SJSA1 (cell line): ENCODE measurements around the gene METTL1. TPM values are rescaled to one million over a fixed set of nuclear protein-coding genes. Genes with fewer than 3 reads are reported as not detected.

ENCODE experiments used
- DNase-seq, 2 experiments: peaks; one replicate each; pipeline ENCODE4 v3.0.0-alpha.2; 2015 to 2020; ENCODE audit warnings: low spot score in 2 of 2, low read depth in 1 of 2
- H3K27ac ChIP-seq: fragments of 250-450 bp; sonication (Bioruptor Pico); 2 replicates; pipeline ENCODE4 v1.5.1; 2020; ENCODE audit warnings: mild to moderate bottlenecking, moderate library complexity
- H3K27me3 ChIP-seq: fragments of 250-450 bp; sonication (Bioruptor Pico); replicated peaks from 2 replicates; pipeline ENCODE4 v1.5.1; 2020; ENCODE audit warnings: mild to moderate bottlenecking, moderate library complexity
- H3K36me3 ChIP-seq: fragments of 250-450 bp; sonication (Bioruptor Pico); 2 replicates; pipeline ENCODE4 v1.5.1; 2020; ENCODE audit warnings: mild to moderate bottlenecking
- H3K4me1 ChIP-seq: fragments of 250-450 bp; sonication (Bioruptor Pico); replicated peaks from 2 replicates; pipeline ENCODE4 v1.6.1; 2021; ENCODE audit warnings: mild to moderate bottlenecking
- H3K4me3 ChIP-seq: fragments of 250-450 bp; sonication (Bioruptor Pico); 2 replicates; pipeline ENCODE4 v1.5.1; 2020; ENCODE audit warnings: mild to moderate bottlenecking
- H3K9me3 ChIP-seq: fragments of 250-450 bp; sonication (Bioruptor Pico); replicated peaks from 2 replicates; pipeline ENCODE4 v1.5.1; 2020; ENCODE audit warnings: mild to moderate bottlenecking
- total RNA-seq: library from RNA; depleted of rRNA; stranded (reverse); fragments of >200 nt; shearing (Covaris generic); gene quantifications from 2 replicates; pipeline ENCODE4 v1.2.3, GENCODE V29; 2014

Gene METTL1
- total RNA-seq, 1 experiment from 2014 or later = 173 TPM

DNA sequence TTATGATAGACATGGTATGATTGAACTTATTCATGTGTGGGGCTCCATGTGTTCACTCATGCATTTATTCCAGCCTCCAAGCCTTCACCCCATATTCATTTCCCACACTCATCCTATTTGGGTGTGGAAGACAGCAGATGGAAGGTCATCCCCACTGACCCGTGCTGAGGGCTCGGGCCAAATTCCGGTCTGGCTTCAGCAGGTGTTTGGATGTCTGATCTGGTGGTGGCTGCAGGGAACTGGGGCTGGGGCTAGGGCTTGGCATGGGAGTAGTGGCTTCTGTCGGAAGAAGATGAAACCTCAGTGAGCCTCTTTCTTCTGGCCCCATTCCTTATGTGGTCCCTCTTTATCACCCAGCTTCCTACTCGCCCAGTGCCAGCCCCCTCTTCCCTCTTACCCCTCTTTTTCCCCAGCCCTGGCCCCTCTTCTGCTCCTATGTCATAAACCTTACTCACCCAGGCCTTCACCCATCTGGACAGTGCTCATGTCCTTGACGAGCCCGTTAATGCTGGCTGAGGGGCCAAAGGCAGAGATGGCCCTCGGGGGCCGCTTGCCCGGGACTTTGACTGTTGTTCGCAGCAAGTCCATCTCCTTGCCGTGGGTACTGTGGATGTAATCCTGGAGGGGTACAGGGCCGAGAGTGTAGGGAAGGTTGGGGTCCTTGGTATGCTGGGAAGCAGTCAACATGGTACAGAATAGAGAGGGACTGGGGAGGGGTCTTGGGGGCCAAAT is 41.4 kb downstream of the METTL1 start:
- Histone ChIP-seq H3K4me1 (peaks cover 20% of the 10 kb centered on the region), H3K9me3 (peaks cover 17% of the 10 kb centered on the region), H3K36me3 (peaks cover 18% of the 10 kb centered on the region), H3K4me3 (no peak overlapping the region), H3K27ac (no peak overlapping the region), H3K27me3 (peaks cover 63% of the 10 kb centered on the region)
- peak in 1 of 2 experiments; percentile 93 for DNase-seq

DNA sequence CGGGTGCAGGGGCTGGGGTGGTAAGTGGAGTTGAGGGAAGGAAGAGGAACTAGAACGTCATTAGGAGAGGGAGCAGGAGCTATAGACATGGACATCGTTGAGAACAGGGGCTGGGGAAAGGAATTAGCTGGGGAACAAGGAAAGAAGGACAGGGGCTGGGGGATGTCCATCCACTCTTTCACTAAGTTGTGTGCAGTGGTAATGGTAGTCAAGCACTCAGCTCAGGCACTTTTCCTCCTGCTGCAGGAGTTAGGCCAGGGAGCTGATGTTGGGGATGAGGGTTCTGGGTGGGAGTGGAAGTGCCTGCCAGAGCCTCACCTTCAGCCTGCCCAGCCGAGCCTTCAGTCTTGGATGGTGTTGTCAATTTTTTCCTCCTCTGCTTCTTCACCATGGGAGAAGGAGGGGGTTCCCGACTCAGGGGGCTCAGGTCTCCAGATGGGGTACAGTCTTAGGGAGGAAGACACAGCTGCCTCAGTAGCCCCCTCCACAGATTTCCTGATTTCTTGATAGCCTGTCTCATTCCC is 42.5 kb downstream of the METTL1 start:
- Histone ChIP-seq H3K36me3 (peaks cover 18% of the 10 kb centered on the region), H3K27me3 (peaks cover 58% of the 10 kb centered on the region), H3K4me1 (peaks cover 20% of the 10 kb centered on the region), H3K9me3 (peaks cover 17% of the 10 kb centered on the region), H3K27ac (no peak overlapping the region), H3K4me3 (no peak overlapping the region)
- peak in 1 of 2 experiments; percentile 92 for DNase-seq

DNA sequence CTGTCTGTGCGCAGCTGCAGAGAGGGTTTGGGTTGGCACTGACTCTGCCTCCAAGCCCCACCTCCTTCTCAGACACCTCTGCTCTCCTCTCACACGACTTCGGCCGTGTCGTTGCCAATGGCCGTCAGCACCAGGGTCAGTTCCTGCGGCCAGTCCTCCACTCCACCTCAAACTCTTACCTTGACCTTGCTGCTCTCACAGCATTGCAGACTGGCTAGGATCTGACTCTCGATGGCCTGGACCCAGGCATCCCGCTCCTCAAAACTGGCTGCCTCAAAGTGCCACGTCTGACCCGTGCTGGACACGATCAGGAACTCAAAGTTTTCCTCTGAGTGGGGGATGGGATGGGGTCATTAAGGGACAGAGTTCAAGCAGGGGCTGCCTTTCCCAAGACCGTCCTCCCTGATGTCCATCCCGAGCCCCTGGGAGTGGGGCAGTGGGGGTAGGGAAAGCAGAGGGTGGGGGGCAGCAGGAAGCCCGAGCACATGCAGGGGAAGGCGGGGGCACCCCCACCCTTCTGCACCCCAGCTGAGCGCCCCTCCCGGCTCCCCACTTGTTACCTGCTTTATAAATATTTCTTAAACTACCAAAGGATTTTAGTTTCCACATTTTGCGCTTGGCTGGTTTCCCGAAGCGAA is 44.0 kb downstream of the METTL1 start:
- peaks cover 14% of the 10 kb centered on the region for H3K9me3 ChIP-seq
- DNase-seq = peak in 1 of 2 experiments; percentile 94
- peaks cover 20% of the 10 kb centered on the region for H3K4me1 ChIP-seq
- no peak overlapping the region for H3K27ac ChIP-seq
- H3K36me3 ChIP-seq = peaks cover 18% of the 10 kb centered on the region
- H3K27me3 ChIP-seq = peaks cover 52% of the 10 kb centered on the region
- H3K4me3 ChIP-seq = no peak overlapping the region

DNA sequence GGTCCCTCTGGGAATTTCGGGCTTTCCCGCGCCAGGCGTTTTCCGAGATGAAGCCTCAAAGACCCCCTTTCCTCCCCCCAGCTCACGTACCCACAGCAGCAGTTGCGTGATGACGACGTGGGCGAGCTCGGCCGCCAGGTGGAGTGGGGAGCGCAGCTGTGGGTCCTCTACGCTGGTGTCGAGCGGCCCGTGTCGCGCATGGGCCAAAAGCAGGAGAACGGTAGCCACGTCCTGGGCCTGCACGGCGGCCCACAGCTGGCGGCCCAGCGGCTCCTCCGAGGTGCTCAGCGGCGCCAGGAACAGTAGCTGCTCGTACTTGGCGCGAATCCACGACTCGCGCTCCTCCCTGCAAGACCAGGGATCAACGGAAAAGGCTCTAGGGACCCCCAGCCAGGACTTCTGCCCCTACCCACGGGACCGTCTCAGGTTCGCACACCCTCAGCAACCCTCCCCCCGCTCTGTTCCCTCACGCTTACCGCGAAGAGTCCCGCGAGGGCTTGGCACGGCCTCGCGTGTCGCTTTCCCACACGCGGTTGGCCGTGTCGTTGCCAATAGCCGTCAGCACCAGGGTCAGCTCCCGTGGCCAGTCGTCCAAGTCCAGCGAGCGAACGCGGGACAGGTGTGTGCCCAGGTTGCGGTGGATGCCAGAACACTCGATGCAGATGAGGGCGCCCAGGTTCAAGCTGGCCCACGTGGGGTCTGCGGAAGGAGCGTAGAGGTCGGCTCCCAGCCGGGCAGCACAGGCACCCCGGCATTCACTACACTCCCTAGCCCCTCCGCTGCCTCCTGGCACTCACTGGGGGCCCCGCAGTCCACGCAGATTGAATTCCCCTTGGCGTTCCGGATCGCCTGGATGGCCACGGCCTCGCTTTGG is 44.8 kb downstream of the METTL1 start:
- Histone ChIP-seq H3K27ac (peak overlapping the region; percentile 58), H3K36me3 (peaks cover 20% of the 10 kb centered on the region)

DNA sequence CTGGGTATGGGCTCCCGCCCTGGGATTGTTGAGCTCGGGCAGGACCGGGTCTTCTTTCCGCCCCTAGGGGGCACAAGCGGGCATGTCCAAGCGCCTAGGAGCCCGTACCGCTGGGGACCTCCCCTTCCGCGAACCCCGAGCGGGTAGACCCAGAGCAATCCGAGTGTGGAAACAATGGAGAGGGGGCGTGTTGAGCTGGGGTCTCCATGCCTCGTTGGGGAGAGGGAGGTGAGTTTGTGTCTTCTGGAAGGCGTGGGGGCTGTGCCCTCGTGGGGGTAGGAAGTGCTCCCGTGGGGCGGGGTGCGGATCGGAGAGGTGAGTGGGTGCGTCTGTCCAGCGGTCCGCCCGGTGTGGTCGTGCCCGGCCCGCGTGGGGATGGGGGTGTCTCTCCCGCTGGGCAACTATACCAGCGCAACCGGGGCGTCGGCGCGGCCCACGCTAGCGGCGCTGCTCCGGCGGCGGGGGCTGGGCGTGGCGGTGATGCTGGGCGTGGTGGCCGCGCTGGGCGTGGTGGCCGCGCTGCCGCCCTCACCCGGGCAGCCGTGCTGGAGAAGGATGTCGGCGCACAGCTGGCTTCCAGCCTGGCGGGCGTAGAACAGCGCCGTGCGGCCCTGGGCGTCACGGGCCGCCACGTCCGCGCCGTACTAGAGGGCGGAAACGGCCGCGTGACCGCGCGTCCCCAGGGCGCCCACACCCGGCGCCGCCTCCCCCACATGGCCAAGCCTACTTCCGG is 45.6 kb downstream of the METTL1 start:
- H3K36me3 ChIP-seq = peaks cover 28% of the 10 kb centered on the region
- DNase-seq = peak; percentile 100
- peak overlapping the region; percentile 77 for H3K4me3 ChIP-seq
- H3K27me3 ChIP-seq = peaks cover 36% of the 10 kb centered on the region
- H3K27ac ChIP-seq = peak overlapping the region; percentile 58
- peaks cover 20% of the 10 kb centered on the region for H3K4me1 ChIP-seq
- peaks cover 14% of the 10 kb centered on the region for H3K9me3 ChIP-seq

More for the DNA sequence above, 44.8 kb downstream of the METTL1 start:
- Histone ChIP-seq H3K4me3 (peak overlapping the region; percentile 77), H3K27me3 (peaks cover 44% of the 10 kb centered on the region), H3K4me1 (peaks cover 20% of the 10 kb centered on the region), H3K9me3 (peaks cover 14% of the 10 kb centered on the region)
- peak; percentile 76 to 96 for DNase-seq

DNA sequence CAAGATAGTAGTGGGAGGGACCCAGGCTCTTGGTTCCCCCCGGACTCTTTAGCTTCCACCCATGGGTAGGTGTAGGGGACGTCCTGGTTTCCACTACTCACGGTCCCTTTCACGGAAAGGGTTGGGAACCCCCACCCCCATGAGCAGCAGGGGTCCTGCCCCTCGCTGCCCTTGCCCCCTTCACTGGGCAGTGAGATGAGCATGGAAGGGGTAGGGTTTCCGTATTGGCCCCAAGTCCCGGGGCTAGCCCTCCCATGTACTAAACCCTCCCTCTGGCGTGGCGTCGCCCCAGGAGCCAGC is 46.1 kb downstream of the METTL1 start:
- Histone ChIP-seq H3K27me3 (peaks cover 31% of the 10 kb centered on the region), H3K27ac (no peak overlapping the region; the same call in 1 of the 2 replicates), H3K4me3 (peak overlapping the region; percentile 77), H3K9me3 (peaks cover 14% of the 10 kb centered on the region), H3K36me3 (peaks cover 33% of the 10 kb centered on the region), H3K4me1 (peaks cover 20% of the 10 kb centered on the region)
- DNase-seq = no peak

DNA sequence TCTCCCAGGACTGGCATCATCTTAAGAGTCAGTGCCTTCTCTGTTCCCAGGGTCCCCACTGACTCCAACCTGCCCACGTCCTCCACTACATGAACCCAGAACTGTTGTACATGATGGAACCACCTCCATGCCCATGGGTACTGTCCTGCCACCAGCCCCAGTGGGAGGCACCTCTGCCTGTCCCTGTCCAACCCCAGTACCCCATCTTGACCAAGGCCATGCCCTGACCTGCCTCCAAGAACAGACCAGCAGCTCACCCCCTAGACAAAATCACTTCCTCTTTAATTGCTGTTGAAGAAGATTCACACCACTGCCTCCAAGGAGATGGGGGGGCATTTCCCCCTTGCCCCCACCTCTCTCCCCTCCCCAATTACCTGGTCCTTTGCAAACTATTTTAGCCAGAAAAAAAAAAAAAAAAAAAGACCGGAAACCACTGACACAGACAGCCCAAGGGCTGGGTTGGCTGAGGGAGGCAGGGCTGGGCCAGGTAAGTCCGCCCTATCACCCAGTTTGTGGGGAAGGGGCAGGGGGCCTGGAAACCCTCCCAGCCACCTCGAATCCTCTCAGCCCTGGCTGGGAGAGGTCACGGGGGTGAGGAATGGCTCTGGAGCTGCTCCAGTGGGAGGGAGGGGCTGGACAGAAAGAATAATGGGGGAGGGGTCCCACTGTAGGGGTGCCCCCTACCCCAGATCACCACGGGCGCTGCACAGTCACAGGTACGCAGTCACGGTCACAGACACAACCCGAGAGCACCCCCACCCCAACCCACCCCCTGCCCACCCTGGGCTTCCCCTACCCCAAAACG is 46.8 kb downstream of the METTL1 start:
- H3K4me1 ChIP-seq = peaks cover 20% of the 10 kb centered on the region
- DNase-seq = peak in 1 of 2 experiments; percentile 92
- peaks cover 14% of the 10 kb centered on the region for H3K9me3 ChIP-seq
- peaks cover 24% of the 10 kb centered on the region for H3K27me3 ChIP-seq
- H3K27ac ChIP-seq = no peak overlapping the region
- H3K36me3 ChIP-seq = peaks cover 40% of the 10 kb centered on the region
- no peak overlapping the region for H3K4me3 ChIP-seq

DNA sequence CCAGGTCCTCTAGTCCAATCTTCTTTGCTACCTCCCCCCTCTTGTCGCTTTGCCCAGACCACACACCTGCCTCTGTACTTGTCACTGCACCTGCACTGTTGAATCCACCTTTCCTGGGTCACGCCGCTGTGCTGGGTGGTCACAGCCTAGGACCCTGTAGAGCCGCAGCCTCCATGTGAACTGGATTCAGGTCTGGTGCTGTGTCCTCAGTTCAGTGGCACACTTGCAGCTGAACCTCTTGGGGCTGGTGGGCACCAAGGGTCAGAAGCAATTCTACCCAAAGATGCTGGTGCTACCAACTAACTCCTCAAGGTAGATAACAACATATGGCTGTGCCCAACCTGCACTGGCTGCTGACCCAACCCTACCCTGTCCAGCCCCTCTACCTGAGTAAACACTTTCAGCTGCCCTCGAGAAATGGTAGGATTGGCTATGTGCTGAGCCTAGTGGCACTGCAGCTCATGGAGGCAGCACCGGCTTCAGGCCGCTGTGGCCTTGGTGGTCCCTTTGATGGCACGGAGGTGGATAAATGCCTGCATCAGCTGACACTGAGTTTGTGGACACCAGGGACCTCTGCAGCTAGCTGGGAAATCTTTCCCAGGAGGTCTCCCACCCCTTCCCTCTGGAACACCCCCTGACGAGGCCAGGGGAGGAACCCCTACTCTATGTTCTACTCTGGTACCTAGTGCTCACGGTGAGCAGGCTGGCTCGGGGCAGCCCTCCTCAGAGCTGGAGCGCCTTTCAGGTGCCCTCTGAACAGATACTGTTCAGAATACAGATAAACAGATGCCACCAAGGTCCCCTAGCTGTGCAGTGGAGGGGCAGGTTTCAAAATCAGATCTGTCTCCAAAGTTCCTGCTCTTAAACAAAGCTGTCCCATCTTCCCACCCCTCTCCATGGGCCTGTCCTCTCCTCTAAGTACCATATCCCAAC is 47.6 kb downstream of the METTL1 start:
- Histone ChIP-seq H3K4me3 (no peak overlapping the region), H3K27ac (no peak overlapping the region), H3K9me3 (peaks cover 14% of the 10 kb centered on the region), H3K27me3 (peaks cover 16% of the 10 kb centered on the region; the same call in 1 of the 2 replicates), H3K36me3 (peaks cover 48% of the 10 kb centered on the region), H3K4me1 (peaks cover 20% of the 10 kb centered on the region)
- DNase-seq = peak; percentile 79 to 94

DNA sequence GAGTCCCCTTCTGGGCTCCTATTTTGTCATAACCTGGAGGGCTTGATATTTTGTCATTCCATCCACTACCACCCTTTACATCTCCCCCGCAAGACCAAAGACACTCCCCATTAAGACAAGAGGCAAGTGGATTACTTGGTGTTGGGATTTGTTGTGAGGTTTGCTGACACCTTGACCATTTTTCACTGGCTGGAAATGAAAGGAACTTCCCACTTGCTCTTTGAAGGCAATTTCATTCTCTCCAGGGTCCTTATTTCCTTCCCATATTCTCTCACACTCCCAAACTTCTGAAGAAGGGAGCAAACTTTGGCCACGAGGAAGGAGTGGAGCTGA is 48.3 kb downstream of the METTL1 start:
- no peak overlapping the region for H3K27ac ChIP-seq
- peaks cover 15% of the 10 kb centered on the region; the same call in 1 of the 2 replicates for H3K27me3 ChIP-seq
- peaks cover 55% of the 10 kb centered on the region for H3K36me3 ChIP-seq
- H3K4me1 ChIP-seq = peaks cover 20% of the 10 kb centered on the region
- H3K4me3 ChIP-seq = no peak overlapping the region
- H3K9me3 ChIP-seq = peaks cover 14% of the 10 kb centered on the region
- peak in 1 of 2 experiments; percentile 84 for DNase-seq

DNA sequence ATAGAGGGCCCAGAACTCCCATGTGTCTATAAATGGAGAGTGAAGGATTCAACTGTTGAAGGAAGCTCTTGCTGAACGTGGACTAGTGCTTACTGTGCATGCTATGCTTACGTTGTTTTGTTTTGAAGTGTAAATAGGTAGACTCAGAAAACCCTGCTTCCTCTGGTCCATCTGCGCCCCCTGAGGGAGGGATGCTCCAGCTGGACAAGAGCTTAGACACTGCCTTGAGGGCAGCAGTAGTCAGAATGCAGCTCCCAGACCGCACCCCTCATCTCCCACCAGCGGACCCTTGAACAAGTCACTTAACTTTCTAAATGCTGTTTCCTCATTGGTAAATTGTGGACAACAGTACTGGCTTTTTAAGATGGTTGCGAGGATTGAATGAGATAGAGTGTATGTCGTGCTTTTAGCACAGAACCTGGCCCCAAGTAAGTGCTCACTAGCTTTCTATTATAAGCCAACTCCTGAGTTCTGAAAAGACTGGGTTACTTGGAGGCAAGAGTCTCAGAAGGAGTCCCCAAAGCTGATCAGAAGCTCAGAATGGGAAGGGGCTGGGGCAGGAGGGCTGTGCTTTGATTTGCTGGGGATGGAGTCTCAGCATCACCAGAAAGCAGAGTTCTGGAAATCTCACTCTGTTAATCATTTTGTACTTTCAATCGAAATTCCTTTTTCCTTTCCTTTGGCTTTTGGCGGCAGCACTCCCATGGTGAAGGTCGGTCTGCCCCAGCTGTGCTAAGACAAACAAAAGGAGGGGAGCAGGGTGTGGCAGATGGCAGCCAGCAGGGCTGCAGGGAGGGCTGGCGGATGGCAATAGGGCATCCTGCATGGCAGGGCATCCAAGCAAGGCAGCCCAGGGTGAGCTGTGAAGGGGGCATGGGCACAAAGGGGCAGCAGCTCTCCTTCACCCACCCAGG is 48.9 kb downstream of the METTL1 start:
- H3K27me3 ChIP-seq = peaks cover 15% of the 10 kb centered on the region; the same call in 1 of the 2 replicates
- H3K36me3 ChIP-seq = peaks cover 61% of the 10 kb centered on the region
- H3K4me1 ChIP-seq = peaks cover 20% of the 10 kb centered on the region
- no peak overlapping the region for H3K4me3 ChIP-seq
- no peak overlapping the region for H3K27ac ChIP-seq
- DNase-seq = peak; percentile 77 to 94
- peaks cover 14% of the 10 kb centered on the region for H3K9me3 ChIP-seq
